IgD-negative memory B cell (primary cell): ENCODE measurements around the gene PLEK2. TPM values are rescaled to one million over a fixed set of nuclear protein-coding genes. Genes with fewer than 3 reads are reported as not detected.

ENCODE experiments used
- H3K27ac Mint-ChIP-seq, 3 donors: one replicate each; pipeline ENCODE4 v1.8.0; 2020 to 2022; ENCODE audit warnings: mild to moderate bottlenecking in 3 of 3, mixed read lengths in 3 of 3, moderate library complexity in 1 of 3
- H3K27me3 Mint-ChIP-seq: one replicate; pipeline ENCODE4 v1.8.0; 2021; ENCODE audit warnings: mixed read lengths
- H3K36me3 Mint-ChIP-seq: one replicate; pipeline ENCODE4 v1.8.0; 2020; ENCODE audit warnings: mild to moderate bottlenecking, mixed read lengths
- H3K4me1 Mint-ChIP-seq, 3 donors: one replicate each; pipeline ENCODE4 v1.8.0; 2020 to 2022; ENCODE audit warnings: mixed read lengths in 3 of 3, mild to moderate bottlenecking in 1 of 3
- H3K4me3 Mint-ChIP-seq, 4 donors: one replicate each; pipeline ENCODE4 v1.8.0; 2020 to 2022; ENCODE audit warnings: mild to moderate bottlenecking in 4 of 4, mixed read lengths in 4 of 4, moderate library complexity in 3 of 4
- H3K9me3 Mint-ChIP-seq, 3 donors: one replicate each; pipeline ENCODE4 v1.8.0; 2020 to 2021; ENCODE audit warnings: mixed read lengths in 3 of 3, mild to moderate bottlenecking in 1 of 3
- polyA plus RNA-seq: library from polyadenylated mRNA; unstranded; fragments of 300-500 nt; fragmentation: Illumina TruSeq; gene quantifications from one replicate; pipeline ENCODE4 v1.2.3, GENCODE V29; 2021

PLEK2 gene
- polyA plus RNA-seq, 1 donor from 2014 or later, result not detected

DNA sequence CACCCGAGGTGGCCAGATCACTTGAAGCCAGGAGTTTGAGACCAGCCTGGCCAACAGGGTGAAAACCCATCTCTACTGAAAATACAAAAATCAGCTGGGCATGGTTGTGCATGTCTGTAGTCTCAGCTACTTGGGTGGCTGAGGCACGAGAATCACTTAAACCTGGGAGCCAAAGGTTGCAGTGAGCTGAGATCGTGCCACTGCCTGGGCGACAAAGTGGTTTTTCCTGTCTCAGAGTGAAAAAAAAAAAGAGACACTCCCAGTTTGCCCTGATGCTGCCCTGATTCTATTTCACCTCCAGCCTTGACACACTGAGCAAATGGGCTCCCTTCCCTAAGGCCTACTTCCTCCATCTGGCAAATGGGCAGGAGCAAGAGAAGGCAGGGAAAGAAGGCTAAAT is 28.5 kb upstream of the PLEK2 start:
- H3K36me3 Mint-ChIP-seq, result peaks cover 2% of the 10 kb centered on the region
- no peak overlapping the region for H3K27ac Mint-ChIP-seq
- peaks cover 1% of the 10 kb centered on the region for H3K27me3 Mint-ChIP-seq
- peaks cover 0 to 1% (median 0%) of the 10 kb centered on the region in 3 donors for H3K4me1 Mint-ChIP-seq
- no peak overlapping the region for H3K4me3 Mint-ChIP-seq
- H3K9me3 Mint-ChIP-seq, result no peaks in the 10 kb centered on the region

DNA sequence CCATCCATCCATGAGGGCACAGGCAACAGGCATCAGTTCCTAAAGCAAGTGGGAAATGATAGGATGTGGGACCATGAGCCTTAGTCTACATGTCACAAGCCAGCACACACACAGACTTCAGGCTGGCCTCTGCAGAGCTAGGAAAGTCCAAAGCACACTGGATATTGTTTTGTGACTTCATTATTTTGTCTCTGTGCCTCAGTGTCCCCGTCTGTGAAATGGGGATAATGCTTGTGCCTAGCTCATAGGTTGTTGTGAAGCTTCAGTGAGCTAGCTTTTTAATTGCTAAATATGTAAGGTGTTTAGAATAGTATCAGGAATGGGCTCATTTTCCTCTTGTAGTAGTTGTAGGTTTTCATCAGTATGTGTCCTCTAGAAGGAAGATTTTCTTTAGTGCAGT is 27.0 kb upstream of the PLEK2 start:
- Mint-ChIP-seq H3K36me3 (no peaks in the 10 kb centered on the region), H3K27ac (no peak overlapping the region), H3K4me1 (peaks cover 0 to 5% (median 3%) of the 10 kb centered on the region in 3 donors), H3K27me3 (peaks cover 5% of the 10 kb centered on the region), H3K4me3 (no peak overlapping the region), H3K9me3 (no peaks in the 10 kb centered on the region)

DNA sequence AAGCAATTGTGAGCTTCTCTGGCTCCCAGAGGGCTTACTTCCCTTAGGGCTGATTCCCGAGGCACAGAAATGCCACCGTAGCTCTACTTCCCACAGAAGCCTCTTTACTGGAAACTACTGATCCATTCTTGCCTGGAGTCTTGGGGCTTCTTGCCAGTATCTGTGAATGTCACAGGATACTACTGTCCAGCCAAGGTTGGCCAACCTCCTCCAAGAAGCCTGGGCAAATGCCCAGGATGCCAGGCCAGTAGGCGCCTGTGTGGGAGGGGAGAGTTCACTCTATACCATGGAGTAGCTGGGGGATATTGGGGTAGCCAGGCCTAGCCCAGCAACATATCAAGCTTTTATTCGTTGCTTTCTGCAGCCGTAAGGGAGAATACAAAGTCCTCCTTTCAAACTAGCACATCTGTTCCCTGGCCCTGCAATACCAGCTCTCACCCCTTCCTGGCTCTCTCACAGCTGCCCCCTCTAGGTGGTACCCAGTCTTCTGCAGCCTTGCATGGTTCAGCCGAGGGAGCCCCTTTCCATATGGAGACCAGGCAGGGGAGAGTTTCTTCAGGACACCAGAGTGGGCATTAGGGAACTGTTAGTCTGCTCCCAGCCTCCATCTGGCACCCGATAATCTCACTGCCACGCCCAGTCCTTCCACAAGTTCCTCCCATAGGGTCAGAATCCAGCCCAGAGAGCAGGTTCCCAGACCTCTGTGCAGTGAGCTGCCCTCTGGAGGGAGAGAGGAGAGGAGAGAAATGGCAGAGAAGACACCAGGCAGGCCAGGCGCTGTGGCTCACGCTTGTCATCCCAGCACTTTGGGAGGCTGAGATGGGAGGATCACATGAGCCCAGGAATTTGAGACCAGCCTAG is 24.3 kb upstream of the PLEK2 start:
- Mint-ChIP-seq H3K27ac (no peak overlapping the region), H3K4me3 (no peak overlapping the region), H3K36me3 (peaks cover 2% of the 10 kb centered on the region), H3K4me1 (peaks cover 0 to 5% (median 3%) of the 10 kb centered on the region in 3 donors), H3K27me3 (peaks cover 5% of the 10 kb centered on the region), H3K9me3 (no peaks in the 10 kb centered on the region)

DNA sequence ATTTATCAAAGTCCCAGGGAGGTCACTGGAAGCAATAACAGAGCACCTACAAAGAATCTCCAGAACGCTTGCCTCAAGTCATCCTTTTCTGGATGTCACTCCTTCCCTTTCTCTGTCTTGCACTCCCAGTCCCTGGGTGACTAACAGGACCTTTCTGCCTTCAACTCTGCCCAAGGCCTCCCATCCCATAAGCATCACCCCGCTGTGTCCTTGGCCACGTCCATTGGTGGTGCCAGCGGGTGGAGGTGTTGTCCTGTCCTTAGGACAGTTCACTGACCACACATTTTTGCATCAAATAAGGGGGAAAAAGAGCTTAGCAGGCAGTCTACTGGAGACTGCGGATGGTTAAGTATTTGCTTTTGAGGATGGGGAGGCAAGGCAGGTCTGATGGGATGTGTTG is 23.6 kb upstream of the PLEK2 start:
- H3K27me3 Mint-ChIP-seq, result peaks cover 5% of the 10 kb centered on the region
- H3K9me3 Mint-ChIP-seq, result no peaks in the 10 kb centered on the region
- H3K4me1 Mint-ChIP-seq, result peaks cover 0 to 5% (median 3%) of the 10 kb centered on the region in 3 donors
- no peak overlapping the region for H3K4me3 Mint-ChIP-seq
- H3K36me3 Mint-ChIP-seq, result peaks cover 2% of the 10 kb centered on the region
- peak overlapping the region in 1 of 3 donors; percentile 39 for H3K27ac Mint-ChIP-seq

DNA sequence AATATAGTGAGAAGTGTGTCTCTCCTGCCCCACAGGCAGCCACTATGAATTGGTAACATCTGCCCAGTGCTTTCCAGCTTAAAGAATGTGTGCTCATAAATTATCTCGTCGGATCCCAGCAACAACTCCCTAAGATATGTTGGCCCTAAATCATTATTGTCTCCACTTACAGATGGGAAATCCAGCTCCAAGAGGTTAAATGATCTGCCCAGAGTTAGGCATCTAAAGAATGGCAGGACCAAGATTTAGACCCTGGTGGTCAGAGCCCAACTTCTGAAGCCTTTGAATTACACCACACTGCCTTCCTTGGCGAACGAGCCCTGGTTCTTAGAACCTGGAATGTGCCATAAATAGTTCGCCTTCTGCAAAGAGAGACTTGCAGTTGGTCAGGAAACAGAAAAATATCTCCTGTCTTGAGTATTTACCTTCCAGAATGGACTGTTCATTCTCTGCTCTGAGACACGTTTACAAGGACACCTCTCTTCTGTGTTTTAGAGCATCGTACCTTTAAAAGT is 20.1 kb upstream of the PLEK2 start:
- Mint-ChIP-seq H3K9me3 (no peaks in the 10 kb centered on the region), H3K4me3 (no peak overlapping the region), H3K27me3 (peaks cover 8% of the 10 kb centered on the region), H3K4me1 (peaks cover 3 to 4% (median 3%) of the 10 kb centered on the region in 3 donors), H3K27ac (no peak overlapping the region), H3K36me3 (peaks cover 2% of the 10 kb centered on the region)

DNA sequence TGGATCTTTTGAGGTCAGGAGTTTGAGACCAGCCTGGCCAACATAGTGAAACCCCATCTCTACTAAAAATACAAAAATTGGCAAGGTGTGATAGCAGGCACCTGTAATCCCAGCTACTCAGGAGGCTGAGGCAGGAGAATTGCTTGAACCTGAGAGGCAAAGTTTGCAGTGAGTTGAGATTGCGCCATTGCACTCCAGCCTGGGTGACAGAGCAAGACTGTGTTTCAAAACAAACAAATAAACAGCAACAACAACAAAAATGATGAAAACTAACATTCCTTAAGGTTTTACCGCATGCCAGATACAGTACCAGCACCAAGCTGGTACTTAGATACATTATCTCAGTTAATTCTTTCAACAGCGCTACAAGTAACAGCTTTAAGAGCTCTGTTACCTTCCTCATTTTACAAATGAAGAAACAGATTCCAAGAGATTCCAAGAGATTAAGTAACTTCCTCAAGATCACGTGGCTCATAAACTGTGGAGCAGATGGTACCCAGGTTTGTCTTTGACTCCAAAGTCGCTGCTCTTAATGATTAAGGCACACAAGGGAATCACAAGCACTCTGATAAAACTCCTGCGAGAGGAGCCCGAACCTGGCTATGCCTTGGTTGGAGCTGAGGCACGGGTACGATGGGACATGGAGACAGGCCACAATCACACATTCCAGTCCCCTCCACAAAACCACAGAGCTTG is 17.7 kb upstream of the PLEK2 start:
- Mint-ChIP-seq H3K9me3 (no peaks in the 10 kb centered on the region), H3K27me3 (peaks cover 9% of the 10 kb centered on the region), H3K4me3 (no peak overlapping the region), H3K27ac (peak overlapping the region in 1 of 3 donors; percentile 57), H3K4me1 (peaks cover 3 to 6% (median 5%) of the 10 kb centered on the region in 3 donors), H3K36me3 (peaks cover 2% of the 10 kb centered on the region)

DNA sequence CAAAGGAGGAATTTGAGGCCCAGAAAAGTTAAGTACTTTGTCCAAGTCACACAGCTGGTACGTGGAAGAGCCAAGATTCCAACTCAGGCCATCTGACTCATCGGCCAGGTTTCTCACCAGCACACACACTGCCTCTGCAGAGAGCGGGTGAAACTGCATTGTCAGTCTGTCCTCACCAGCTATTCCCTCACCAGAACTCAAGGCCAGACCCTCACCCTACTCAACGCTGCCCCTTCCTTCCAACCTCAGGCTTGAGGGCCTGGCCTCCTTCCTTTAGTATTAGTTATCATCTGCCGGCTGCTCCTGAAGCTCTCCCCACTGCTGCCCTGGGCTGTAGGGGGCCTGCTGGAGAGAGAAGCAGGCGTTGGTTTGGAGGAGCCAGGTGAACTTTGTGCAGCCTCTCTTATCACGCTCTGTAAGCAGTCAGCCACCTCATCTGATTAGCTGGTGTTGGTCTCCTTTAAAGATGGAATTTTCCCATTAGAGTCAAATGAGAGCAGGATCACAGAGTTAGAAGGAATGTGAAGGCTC is 16.6 kb upstream of the PLEK2 start:
- no peak overlapping the region for H3K27ac Mint-ChIP-seq
- no peaks in the 10 kb centered on the region for H3K9me3 Mint-ChIP-seq
- peaks cover 0 to 5% (median 3%) of the 10 kb centered on the region in 3 donors for H3K4me1 Mint-ChIP-seq
- peaks cover 2% of the 10 kb centered on the region for H3K36me3 Mint-ChIP-seq
- H3K27me3 Mint-ChIP-seq, result peaks cover 9% of the 10 kb centered on the region
- no peak overlapping the region for H3K4me3 Mint-ChIP-seq

DNA sequence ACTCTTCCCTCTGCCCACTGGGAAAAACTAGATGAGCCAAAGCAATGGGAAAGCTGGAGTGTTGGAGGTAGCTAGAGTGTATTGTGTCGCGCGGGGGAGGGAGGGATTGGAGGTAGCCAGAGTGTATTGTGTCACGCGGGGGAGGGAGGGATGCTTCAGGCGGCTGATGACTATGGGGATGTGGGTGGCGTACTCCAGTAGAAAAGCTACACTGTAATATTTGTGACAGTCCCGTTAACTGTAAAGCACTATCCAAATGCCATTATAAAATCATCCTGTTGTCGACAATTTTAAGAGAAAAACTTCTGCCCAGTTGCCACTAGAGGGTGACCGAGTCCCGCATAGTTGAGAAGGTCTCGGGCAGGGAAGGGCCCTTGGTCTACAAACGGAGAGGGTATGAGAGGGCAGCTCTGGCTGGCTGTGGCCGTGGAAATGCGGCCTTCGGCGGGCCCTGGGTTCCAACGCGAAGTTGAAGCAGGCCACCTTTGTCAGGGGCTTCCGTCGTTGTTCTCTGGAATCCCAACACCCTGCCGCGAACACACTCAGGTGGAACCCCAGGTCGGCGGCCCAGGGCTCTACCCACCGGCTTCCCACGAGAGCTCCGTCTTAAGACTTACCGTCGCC is 15.1 kb upstream of the PLEK2 start:
- Mint-ChIP-seq H3K27me3 (peaks cover 11% of the 10 kb centered on the region), H3K36me3 (no peaks in the 10 kb centered on the region), H3K27ac (peak overlapping the region in 1 of 3 donors; percentile 62), H3K4me1 (peaks cover 0 to 5% (median 3%) of the 10 kb centered on the region in 3 donors), H3K9me3 (no peaks in the 10 kb centered on the region), H3K4me3 (peak overlapping the region in 1 of 4 donors; percentile 13)

DNA sequence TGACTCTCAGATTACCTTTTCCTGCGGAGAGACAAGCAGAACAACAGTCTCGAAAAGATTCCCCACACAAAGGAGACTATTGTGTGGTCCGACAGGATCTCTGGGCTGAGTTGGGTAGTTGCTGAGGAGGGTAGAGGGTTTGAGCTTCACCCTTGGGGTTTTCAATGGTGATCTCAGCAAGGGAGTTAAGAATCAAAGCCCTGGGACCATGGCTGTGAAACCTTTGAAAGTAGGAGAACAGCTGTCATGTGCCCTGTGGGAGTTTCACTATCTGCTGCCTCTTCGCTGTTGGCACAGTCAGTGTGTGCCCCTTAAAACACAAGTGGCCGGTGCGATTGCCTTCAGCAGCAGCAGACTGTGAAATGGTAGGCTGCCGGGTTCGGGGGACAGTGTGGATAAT is 14.2 kb upstream of the PLEK2 start:
- no peak overlapping the region for H3K4me3 Mint-ChIP-seq
- no peak overlapping the region for H3K27ac Mint-ChIP-seq
- peaks cover 11% of the 10 kb centered on the region for H3K27me3 Mint-ChIP-seq
- no peaks in the 10 kb centered on the region for H3K9me3 Mint-ChIP-seq
- no peaks in the 10 kb centered on the region for H3K36me3 Mint-ChIP-seq
- peaks cover 0 to 5% (median 3%) of the 10 kb centered on the region in 3 donors for H3K4me1 Mint-ChIP-seq

DNA sequence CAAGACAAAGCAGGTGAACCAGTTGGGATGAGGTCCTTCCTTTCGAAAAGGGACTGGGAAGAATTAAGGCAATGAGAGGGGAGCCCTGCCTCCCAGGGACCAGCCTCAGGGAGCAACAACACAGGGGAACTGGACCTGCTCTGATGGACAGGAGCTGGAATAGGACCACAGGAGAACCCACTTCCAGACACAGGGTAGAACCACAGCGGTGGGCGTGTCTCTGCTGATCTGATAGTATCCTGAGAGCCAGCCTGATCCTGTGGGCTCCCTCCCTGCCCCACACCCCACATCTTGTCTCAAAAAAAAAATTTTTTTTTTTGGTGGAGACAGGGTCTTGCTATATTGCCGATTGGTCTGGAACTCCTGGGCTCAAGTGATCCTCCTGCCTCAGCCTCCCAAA is 13.6 kb upstream of the PLEK2 start:
- Mint-ChIP-seq H3K27ac (no peak overlapping the region), H3K4me1 (peaks cover 0 to 5% (median 3%) of the 10 kb centered on the region in 3 donors), H3K4me3 (no peak overlapping the region), H3K27me3 (peaks cover 11% of the 10 kb centered on the region), H3K9me3 (no peaks in the 10 kb centered on the region), H3K36me3 (no peaks in the 10 kb centered on the region)

DNA sequence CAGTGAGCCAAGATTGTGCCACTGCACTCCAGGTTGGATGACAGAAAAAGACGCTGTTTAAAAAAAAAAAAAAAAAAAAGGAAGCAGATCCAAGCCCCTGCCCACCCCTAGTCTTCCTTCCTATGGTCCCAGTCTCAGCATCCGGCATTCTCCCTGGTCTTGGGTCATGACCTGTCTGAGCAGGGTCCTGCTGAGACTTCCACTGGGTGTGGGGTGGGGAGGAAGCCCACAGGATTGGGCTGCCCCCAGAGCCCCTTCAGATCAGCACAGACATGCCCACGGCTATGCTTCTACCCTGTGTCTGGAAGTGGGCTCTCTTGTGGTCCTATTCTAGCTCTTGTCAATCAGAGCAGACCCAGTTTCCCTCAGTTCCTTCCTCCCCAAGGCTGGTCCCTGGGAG is 12.6 kb upstream of the PLEK2 start:
- H3K27me3 Mint-ChIP-seq, result peaks cover 11% of the 10 kb centered on the region
- H3K4me3 Mint-ChIP-seq, result peak overlapping the region in 1 of 4 donors; percentile 17
- peaks cover 0 to 5% (median 3%) of the 10 kb centered on the region in 3 donors for H3K4me1 Mint-ChIP-seq
- H3K9me3 Mint-ChIP-seq, result no peaks in the 10 kb centered on the region
- H3K27ac Mint-ChIP-seq, result no peak overlapping the region
- H3K36me3 Mint-ChIP-seq, result no peaks in the 10 kb centered on the region

DNA sequence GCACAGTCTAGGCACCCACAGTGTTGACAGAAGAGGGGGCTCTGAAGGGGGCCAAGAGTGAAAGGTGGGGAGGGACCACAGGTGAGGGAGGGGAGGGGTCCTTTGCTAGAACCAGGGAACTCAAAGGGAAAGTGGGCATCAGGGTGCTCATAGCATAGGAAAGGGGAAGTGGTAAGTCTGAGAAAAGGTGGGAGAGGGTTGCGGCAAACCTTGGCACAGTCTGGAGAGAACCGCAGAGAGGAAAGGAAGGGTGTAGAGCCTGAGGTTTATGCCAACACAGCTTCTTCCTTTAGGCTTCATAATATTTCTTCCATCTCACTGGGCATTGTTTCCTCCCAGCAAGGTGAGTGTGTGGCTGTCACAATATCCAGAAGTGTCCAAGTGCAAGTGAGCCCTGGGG is 11.5 kb upstream of the PLEK2 start:
- Mint-ChIP-seq H3K4me1 (peaks cover 0 to 5% (median 3%) of the 10 kb centered on the region in 3 donors), H3K4me3 (no peak overlapping the region), H3K27ac (no peak overlapping the region), H3K9me3 (no peaks in the 10 kb centered on the region), H3K27me3 (peaks cover 11% of the 10 kb centered on the region), H3K36me3 (no peaks in the 10 kb centered on the region)

DNA sequence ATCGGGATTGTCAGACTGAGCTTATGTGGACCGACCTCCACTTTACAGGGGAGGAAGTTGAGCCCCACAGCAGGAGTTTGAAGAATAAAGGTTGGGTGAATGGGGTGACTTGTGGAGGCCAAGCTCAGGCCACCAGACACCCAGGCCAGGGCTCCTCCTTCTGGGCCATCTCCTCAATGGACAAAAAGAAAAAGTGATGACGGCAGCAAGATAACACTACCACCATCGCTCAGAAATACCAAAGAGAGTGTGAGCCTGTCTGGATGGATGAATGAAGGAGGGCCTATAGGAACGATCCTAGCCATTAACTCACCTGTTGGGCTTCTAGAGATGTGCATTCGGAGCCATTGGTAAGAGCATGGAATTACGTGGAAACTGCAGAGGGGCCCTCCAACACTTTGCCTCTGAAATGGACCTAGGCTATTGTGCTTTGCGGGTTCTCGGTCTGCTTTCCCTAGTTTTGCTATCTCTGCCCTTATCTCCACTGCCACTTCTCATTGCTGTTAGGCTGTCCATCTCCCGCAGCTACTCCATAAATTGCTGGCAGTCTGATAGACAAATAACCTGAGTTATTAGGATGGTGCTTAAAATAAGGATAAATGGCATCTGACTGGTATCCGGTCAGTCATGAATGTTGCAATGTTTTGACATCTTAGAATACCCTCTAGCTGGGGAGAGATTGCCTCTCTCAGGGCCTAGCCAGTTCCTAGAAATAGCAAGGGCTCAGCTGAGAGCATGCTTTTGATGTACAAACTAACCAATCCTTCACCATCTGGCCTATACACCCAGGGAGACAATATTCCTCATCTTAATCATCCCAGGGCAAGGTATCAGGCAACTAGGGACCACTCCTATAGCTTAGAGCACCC is 9.6 kb upstream of the PLEK2 start:
- Mint-ChIP-seq H3K4me1 (peaks cover 0 to 3% (median 0%) of the 10 kb centered on the region in 3 donors), H3K36me3 (no peaks in the 10 kb centered on the region), H3K27ac (no peak overlapping the region), H3K4me3 (no peak overlapping the region), H3K27me3 (peaks cover 8% of the 10 kb centered on the region), H3K9me3 (no peaks in the 10 kb centered on the region)

DNA sequence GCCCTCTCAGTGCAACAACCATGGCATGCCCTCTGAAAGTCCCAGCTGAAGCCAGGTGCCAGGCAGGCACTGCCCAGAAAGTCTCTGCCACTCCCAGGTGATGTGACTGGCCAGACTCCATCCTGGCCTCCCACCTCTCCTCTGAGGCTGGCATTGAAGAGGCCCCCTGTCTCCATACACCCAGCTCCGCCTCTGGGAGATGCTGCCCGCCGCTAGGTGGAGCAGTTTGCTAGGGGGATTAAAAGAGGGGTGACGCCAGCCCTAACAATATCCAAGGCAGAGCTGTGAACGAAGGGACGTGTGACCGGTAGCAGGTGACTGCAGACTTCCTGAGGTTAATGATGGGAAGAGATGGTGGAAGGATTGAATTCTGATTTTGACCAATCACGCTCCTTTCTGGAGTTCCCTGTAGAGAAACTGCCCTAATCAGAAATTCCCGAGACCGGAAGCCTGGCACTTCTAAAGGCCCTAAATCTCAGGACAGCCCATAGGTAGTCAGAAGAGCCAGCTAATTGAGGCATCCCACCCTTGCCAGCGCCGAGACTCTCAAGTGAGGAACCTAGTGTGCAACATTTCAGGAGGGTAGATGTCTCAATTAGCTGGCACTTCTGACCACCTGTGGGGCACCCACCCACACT is 8.3 kb upstream of the PLEK2 start:
- H3K27ac Mint-ChIP-seq, result no peak overlapping the region
- H3K36me3 Mint-ChIP-seq, result no peaks in the 10 kb centered on the region
- H3K4me1 Mint-ChIP-seq, result peaks cover 0 to 4% (median 0%) of the 10 kb centered on the region in 3 donors
- H3K27me3 Mint-ChIP-seq, result peaks cover 4% of the 10 kb centered on the region
- no peaks in the 10 kb centered on the region for H3K9me3 Mint-ChIP-seq
- H3K4me3 Mint-ChIP-seq, result no peak overlapping the region
